ENCODE measurements around the gene PPIL6. TPM values are rescaled to one million over a fixed set of nuclear protein-coding genes. Genes with fewer than 3 reads are reported as not detected.

Gene PPIL6
- total RNA-seq, 1 donor from 2014 or later = 2.2 TPM

Other genes starting within 250 kb of the PPIL6 start
- gene CD164, start 58.2 kb downstream of the PPIL6 start, total RNA-seq = 73.1 and 81.6 TPM in 2 replicates
- 9.7 and 10.1 TPM in 2 replicates for gene SMPD2, start 96 bp upstream of the PPIL6 start, total RNA-seq
- 55.5 and 58.7 TPM in 2 replicates for gene MICAL1, start 15.1 kb upstream of the PPIL6 start, total RNA-seq
- 10.5 and 10.8 TPM in 2 replicates for gene ZBTB24, start 42.6 kb upstream of the PPIL6 start, total RNA-seq

Data from neural crest cell (in vitro differentiated cells).